WTC11 (cell line): ENCODE measurements around the gene EVA1C. TPM values are rescaled to one million over a fixed set of nuclear protein-coding genes. Genes with fewer than 3 reads are reported as not detected.

Experiments
- ATAC-seq: fragments of 200-7000 bp; cut with Tn5 transposase; 2 replicates; pipeline ENCODE4 v1.10.0; 2021; ENCODE audit warnings: mild to moderate bottlenecking, moderate library complexity
- CTCF ChIA-PET: fragments of 300-600 bp; sonication (Branson Sonifier 250); formaldehyde crosslinking; loops from one replicate; lab custom pipeline; 2021; ENCODE audit warnings: antibody characterized with exemption; lab: Charles Lee
- POLR2A ChIA-PET: fragments of 350-600 bp; sonication (Branson Sonifier 250); formaldehyde crosslinking; loops from one replicate; lab custom pipeline; 2021; ENCODE audit warnings: antibody characterized with exemption; lab: Charles Lee
- DNase-seq: peaks from one replicate; pipeline ENCODE4 v3.0.0; 2021; ENCODE audit warnings: low spot score
- H3K27ac Mint-ChIP-seq: 2 replicates; pipeline ENCODE4 v1.8.0; 2021; ENCODE audit warnings: mixed read lengths
- H3K27me3 Mint-ChIP-seq: 2 replicates; pipeline ENCODE4 v1.8.0; 2021; ENCODE audit warnings: low read depth, mild to moderate bottlenecking, moderate library complexity, mixed read lengths
- H3K36me3 Mint-ChIP-seq: 2 replicates; pipeline ENCODE4 v1.8.0; 2021; ENCODE audit warnings: mixed read lengths
- H3K4me1 Mint-ChIP-seq: 2 replicates; pipeline ENCODE4 v1.8.0; 2022; ENCODE audit warnings: mixed read lengths
- H3K4me3 Mint-ChIP-seq: 2 replicates; pipeline ENCODE4 v1.8.0; 2021; ENCODE audit warnings: mild to moderate bottlenecking, moderate library complexity, mixed read lengths
- H3K9me3 Mint-ChIP-seq: 2 replicates; pipeline ENCODE4 v1.8.0; 2021; ENCODE audit warnings: mixed read lengths
- ATF1 ChIP-seq: sonication (generic); formaldehyde crosslinking; IDR thresholded peaks from 2 replicates; pipeline ENCODE4 v1.8.1; 2023; ENCODE audit warnings: mild to moderate bottlenecking, moderate library complexity, missing genetic modification reagents
- CBFB ChIP-seq: sonication (generic); formaldehyde crosslinking; IDR thresholded peaks from 2 replicates; pipeline ENCODE4 v1.8.1; 2022; ENCODE audit warnings: mild to moderate bottlenecking, low read depth, missing genetic modification reagents
- CREB1 ChIP-seq: sonication (generic); formaldehyde crosslinking; IDR thresholded peaks from 2 replicates; pipeline ENCODE4 v1.8.0; 2023; ENCODE audit warnings: mild to moderate bottlenecking, missing genetic modification reagents
- ESRRA ChIP-seq: sonication (generic); formaldehyde crosslinking; IDR thresholded peaks from 2 replicates; pipeline ENCODE4 v1.8.1; 2022; ENCODE audit warnings: mild to moderate bottlenecking, missing genetic modification reagents, borderline replicate concordance
- FOXJ3 ChIP-seq: sonication (generic); formaldehyde crosslinking; IDR thresholded peaks from 2 replicates; pipeline ENCODE4 v1.9.0; 2021; ENCODE audit warnings: missing genetic modification reagents, mild to moderate bottlenecking, borderline replicate concordance
- GABPB1 ChIP-seq: sonication (generic); formaldehyde crosslinking; IDR thresholded peaks from 2 replicates; pipeline ENCODE4 v1.8.1; 2023; ENCODE audit warnings: mild to moderate bottlenecking, missing genetic modification reagents
- GRHL2 ChIP-seq: fragments of 250-450 bp; sonication (Bioruptor Pico); IDR thresholded peaks from 2 replicates; pipeline ENCODE4 v1.8.0; 2022; ENCODE audit warnings: mild to moderate bottlenecking, moderate library complexity; ENCODE audit not compliant: insufficient replicate concordance, severe bottlenecking
- NFATC4 ChIP-seq: fragments of 250-450 bp; sonication (Bioruptor Pico); IDR thresholded peaks from 2 replicates; pipeline ENCODE4 v1.9.0; 2021; ENCODE audit warnings: mild to moderate bottlenecking
- RORB ChIP-seq: fragments of 250-450 bp; sonication (Bioruptor Pico); IDR thresholded peaks from 2 replicates; pipeline ENCODE4 v1.9.0; 2021; ENCODE audit warnings: mild to moderate bottlenecking
- SP1 ChIP-seq: sonication (generic); formaldehyde crosslinking; conservative IDR thresholded peaks from 2 replicates; pipeline ENCODE4 v1.8.1; 2022; ENCODE audit warnings: missing genetic modification reagents
- ZNF232 ChIP-seq: sonication (generic); formaldehyde crosslinking; IDR thresholded peaks from 2 replicates; pipeline ENCODE4 v1.8.0; 2022; ENCODE audit warnings: mild to moderate bottlenecking, missing genetic modification reagents
- ZNF263 ChIP-seq: sonication (generic); formaldehyde crosslinking; IDR thresholded peaks from 2 replicates; pipeline ENCODE4 v1.8.1; 2022; ENCODE audit warnings: low read depth, mild to moderate bottlenecking, moderate library complexity, missing genetic modification reagents
- ZNF317 ChIP-seq: sonication (generic); formaldehyde crosslinking; IDR thresholded peaks from 2 replicates; pipeline ENCODE4 v1.8.1; 2023; ENCODE audit warnings: low read depth, mild to moderate bottlenecking, moderate library complexity, missing genetic modification reagents, borderline replicate concordance
- ZNF396 ChIP-seq: fragments of 250-450 bp; sonication (Bioruptor Pico); IDR thresholded peaks from 2 replicates; pipeline ENCODE4 v1.8.0; 2021; ENCODE audit warnings: mild to moderate bottlenecking, moderate library complexity, borderline replicate concordance
- total RNA-seq: library from RNA; stranded (reverse); gene quantifications from 3 replicates; pipeline ENCODE4 v1.2.3, GENCODE V29; 2021
- TF ChIP-seq, protein P1 (sequence below): sonication (generic); formaldehyde crosslinking; IDR thresholded peaks from 2 replicates; pipeline ENCODE4 v1.8.1; 2023; ENCODE audit warnings: mild to moderate bottlenecking, missing genetic modification reagents
- TF ChIP-seq, protein P2 (sequence below): sonication (generic); formaldehyde crosslinking; IDR thresholded peaks from 2 replicates; pipeline ENCODE4 v1.8.0; 2022; ENCODE audit warnings: mild to moderate bottlenecking, missing genetic modification reagents
- TF ChIP-seq, protein P3 (sequence below): fragments of 250-450 bp; sonication (Bioruptor Pico); IDR thresholded peaks from 2 replicates; pipeline ENCODE4 v1.9.0; 2021; ENCODE audit warnings: mild to moderate bottlenecking, borderline replicate concordance
- TF ChIP-seq, protein P4 (sequence below): sonication (generic); formaldehyde crosslinking; IDR thresholded peaks from 2 replicates; pipeline ENCODE4 v1.8.0; 2023; ENCODE audit warnings: missing genetic modification reagents, mild to moderate bottlenecking, borderline replicate concordance
- TF ChIP-seq, protein P5 (sequence below): sonication (generic); formaldehyde crosslinking; IDR thresholded peaks from 2 replicates; pipeline ENCODE4 v1.8.1; 2022; ENCODE audit warnings: mild to moderate bottlenecking, missing genetic modification reagents, moderate library complexity, borderline replicate concordance
- TF ChIP-seq, protein P6 (sequence below): sonication (generic); formaldehyde crosslinking; IDR thresholded peaks from 2 replicates; pipeline ENCODE4 v1.8.0; 2022; ENCODE audit warnings: missing genetic modification reagents

The EVA1C gene
- total RNA-seq, 1 experiment from 2014 or later = 3.1 TPM

DNA sequence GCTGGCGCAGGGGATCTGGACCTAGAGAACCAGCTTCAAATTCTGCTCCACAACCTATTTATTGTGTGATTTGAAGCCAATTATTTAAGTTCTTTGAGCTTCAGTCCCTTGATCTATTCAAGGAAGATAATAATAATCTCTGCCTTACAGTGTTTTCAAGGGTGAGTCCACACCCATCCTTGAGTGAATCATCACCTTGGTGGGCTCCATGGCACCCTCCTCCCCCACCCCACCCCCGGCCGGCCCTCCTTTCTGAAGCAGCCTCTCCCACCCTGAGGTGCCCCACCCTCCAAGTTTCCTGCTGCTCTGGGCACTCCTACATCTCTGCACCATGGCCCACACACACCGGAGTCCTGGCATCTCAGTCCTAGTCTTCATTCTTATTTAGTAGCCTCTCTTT, 134.5 kb downstream of the EVA1C start:
- Mint-ChIP-seq H3K4me1 (peaks cover 9% of the 10 kb centered on the region), H3K36me3 (no peaks in the 10 kb centered on the region), H3K27ac (no peak overlapping the region), H3K4me3 (no peak overlapping the region), H3K9me3 (no peaks in the 10 kb centered on the region), H3K27me3 (no peaks in the 10 kb centered on the region; the same call in 1 of the 2 replicates)
- DNase-seq = no peak
- no peak for ATAC-seq
- TF ChIP-seq ESRRA (CRISPR knock-in tag) = no peak
- TF ChIP-seq, protein P1, sequence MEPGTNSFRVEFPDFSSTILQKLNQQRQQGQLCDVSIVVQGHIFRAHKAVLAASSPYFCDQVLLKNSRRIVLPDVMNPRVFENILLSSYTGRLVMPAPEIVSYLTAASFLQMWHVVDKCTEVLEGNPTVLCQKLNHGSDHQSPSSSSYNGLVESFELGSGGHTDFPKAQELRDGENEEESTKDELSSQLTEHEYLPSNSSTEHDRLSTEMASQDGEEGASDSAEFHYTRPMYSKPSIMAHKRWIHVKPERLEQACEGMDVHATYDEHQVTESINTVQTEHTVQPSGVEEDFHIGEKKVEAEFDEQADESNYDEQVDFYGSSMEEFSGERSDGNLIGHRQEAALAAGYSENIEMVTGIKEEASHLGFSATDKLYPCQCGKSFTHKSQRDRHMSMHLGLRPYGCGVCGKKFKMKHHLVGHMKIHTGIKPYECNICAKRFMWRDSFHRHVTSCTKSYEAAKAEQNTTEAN = no peak
- TF ChIP-seq FOXJ3 = no peak
- TF ChIP-seq, protein P2, sequence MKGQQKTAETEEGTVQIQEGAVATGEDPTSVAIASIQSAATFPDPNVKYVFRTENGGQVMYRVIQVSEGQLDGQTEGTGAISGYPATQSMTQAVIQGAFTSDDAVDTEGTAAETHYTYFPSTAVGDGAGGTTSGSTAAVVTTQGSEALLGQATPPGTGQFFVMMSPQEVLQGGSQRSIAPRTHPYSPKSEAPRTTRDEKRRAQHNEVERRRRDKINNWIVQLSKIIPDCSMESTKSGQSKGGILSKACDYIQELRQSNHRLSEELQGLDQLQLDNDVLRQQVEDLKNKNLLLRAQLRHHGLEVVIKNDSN (CRISPR knock-in tag) = no peak
- TF ChIP-seq NFATC4 (CRISPR knock-in tag) = no peak
- no peak for TF ChIP-seq CBFB
- no peak for TF ChIP-seq ZNF396 (CRISPR knock-in tag)
- no peak for TF ChIP-seq CREB1
- ChIA-PET CTCF (interaction anchor here (1.2 kb wide), 1 partner anchor 144 kb away, joined by 5 read pairs; no protein-coding TSS in a partner anchor), POLR2A (no interaction called here)

DNA sequence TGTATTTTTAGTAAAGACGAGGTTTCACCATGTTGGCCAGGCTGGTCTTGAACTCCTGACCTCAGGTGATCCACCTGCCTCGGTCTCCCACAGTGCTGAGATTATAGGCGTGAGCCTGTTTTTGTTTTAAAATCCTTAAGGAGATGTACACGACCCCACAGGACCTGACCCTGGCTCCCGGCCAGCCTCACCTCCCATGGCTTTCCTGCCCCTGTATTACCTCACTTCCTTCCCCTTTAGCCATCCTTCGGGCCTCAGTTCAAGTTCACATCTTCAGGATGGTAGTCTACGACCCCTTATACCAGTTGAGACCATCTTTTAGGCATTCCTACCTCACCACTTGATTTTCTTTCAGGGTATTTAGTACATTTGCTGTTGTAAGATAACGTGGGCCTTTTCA, 136.5 kb downstream of the EVA1C start:
- no peak overlapping the region for H3K27ac Mint-ChIP-seq
- H3K9me3 Mint-ChIP-seq = no peaks in the 10 kb centered on the region
- no peak for ATAC-seq
- ChIA-PET POLR2A (no interaction called here), CTCF (no interaction called here)
- H3K4me3 Mint-ChIP-seq = no peak overlapping the region
- no peaks in the 10 kb centered on the region for H3K36me3 Mint-ChIP-seq
- peaks cover 9% of the 10 kb centered on the region for H3K4me1 Mint-ChIP-seq
- no peaks in the 10 kb centered on the region; the same call in 1 of the 2 replicates for H3K27me3 Mint-ChIP-seq
- no peak for DNase-seq
- TF ChIP-seq GRHL2 (CRISPR knock-in tag) = no peak
- TF ChIP-seq, protein P3, sequence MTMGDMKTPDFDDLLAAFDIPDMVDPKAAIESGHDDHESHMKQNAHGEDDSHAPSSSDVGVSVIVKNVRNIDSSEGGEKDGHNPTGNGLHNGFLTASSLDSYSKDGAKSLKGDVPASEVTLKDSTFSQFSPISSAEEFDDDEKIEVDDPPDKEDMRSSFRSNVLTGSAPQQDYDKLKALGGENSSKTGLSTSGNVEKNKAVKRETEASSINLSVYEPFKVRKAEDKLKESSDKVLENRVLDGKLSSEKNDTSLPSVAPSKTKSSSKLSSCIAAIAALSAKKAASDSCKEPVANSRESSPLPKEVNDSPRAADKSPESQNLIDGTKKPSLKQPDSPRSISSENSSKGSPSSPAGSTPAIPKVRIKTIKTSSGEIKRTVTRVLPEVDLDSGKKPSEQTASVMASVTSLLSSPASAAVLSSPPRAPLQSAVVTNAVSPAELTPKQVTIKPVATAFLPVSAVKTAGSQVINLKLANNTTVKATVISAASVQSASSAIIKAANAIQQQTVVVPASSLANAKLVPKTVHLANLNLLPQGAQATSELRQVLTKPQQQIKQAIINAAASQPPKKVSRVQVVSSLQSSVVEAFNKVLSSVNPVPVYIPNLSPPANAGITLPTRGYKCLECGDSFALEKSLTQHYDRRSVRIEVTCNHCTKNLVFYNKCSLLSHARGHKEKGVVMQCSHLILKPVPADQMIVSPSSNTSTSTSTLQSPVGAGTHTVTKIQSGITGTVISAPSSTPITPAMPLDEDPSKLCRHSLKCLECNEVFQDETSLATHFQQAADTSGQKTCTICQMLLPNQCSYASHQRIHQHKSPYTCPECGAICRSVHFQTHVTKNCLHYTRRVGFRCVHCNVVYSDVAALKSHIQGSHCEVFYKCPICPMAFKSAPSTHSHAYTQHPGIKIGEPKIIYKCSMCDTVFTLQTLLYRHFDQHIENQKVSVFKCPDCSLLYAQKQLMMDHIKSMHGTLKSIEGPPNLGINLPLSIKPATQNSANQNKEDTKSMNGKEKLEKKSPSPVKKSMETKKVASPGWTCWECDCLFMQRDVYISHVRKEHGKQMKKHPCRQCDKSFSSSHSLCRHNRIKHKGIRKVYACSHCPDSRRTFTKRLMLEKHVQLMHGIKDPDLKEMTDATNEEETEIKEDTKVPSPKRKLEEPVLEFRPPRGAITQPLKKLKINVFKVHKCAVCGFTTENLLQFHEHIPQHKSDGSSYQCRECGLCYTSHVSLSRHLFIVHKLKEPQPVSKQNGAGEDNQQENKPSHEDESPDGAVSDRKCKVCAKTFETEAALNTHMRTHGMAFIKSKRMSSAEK = no peak
- TF ChIP-seq ZNF317 (CRISPR knock-in tag) = no peak
- no peak for TF ChIP-seq ATF1 (CRISPR knock-in tag)
- TF ChIP-seq, protein P4, sequence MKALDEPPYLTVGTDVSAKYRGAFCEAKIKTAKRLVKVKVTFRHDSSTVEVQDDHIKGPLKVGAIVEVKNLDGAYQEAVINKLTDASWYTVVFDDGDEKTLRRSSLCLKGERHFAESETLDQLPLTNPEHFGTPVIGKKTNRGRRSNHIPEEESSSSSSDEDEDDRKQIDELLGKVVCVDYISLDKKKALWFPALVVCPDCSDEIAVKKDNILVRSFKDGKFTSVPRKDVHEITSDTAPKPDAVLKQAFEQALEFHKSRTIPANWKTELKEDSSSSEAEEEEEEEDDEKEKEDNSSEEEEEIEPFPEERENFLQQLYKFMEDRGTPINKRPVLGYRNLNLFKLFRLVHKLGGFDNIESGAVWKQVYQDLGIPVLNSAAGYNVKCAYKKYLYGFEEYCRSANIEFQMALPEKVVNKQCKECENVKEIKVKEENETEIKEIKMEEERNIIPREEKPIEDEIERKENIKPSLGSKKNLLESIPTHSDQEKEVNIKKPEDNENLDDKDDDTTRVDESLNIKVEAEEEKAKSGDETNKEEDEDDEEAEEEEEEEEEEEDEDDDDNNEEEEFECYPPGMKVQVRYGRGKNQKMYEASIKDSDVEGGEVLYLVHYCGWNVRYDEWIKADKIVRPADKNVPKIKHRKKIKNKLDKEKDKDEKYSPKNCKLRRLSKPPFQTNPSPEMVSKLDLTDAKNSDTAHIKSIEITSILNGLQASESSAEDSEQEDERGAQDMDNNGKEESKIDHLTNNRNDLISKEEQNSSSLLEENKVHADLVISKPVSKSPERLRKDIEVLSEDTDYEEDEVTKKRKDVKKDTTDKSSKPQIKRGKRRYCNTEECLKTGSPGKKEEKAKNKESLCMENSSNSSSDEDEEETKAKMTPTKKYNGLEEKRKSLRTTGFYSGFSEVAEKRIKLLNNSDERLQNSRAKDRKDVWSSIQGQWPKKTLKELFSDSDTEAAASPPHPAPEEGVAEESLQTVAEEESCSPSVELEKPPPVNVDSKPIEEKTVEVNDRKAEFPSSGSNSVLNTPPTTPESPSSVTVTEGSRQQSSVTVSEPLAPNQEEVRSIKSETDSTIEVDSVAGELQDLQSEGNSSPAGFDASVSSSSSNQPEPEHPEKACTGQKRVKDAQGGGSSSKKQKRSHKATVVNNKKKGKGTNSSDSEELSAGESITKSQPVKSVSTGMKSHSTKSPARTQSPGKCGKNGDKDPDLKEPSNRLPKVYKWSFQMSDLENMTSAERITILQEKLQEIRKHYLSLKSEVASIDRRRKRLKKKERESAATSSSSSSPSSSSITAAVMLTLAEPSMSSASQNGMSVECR (CRISPR knock-in tag) = no peak
- no peak for TF ChIP-seq ZNF232 (CRISPR knock-in tag)
- TF ChIP-seq GABPB1 = no peak
- TF ChIP-seq RORB (CRISPR knock-in tag) = no peak
- TF ChIP-seq, protein P5, sequence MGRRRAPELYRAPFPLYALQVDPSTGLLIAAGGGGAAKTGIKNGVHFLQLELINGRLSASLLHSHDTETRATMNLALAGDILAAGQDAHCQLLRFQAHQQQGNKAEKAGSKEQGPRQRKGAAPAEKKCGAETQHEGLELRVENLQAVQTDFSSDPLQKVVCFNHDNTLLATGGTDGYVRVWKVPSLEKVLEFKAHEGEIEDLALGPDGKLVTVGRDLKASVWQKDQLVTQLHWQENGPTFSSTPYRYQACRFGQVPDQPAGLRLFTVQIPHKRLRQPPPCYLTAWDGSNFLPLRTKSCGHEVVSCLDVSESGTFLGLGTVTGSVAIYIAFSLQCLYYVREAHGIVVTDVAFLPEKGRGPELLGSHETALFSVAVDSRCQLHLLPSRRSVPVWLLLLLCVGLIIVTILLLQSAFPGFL (CRISPR knock-in tag) = no peak
- TF ChIP-seq SP1 (CRISPR knock-in tag) = no peak
- TF ChIP-seq, protein P6, sequence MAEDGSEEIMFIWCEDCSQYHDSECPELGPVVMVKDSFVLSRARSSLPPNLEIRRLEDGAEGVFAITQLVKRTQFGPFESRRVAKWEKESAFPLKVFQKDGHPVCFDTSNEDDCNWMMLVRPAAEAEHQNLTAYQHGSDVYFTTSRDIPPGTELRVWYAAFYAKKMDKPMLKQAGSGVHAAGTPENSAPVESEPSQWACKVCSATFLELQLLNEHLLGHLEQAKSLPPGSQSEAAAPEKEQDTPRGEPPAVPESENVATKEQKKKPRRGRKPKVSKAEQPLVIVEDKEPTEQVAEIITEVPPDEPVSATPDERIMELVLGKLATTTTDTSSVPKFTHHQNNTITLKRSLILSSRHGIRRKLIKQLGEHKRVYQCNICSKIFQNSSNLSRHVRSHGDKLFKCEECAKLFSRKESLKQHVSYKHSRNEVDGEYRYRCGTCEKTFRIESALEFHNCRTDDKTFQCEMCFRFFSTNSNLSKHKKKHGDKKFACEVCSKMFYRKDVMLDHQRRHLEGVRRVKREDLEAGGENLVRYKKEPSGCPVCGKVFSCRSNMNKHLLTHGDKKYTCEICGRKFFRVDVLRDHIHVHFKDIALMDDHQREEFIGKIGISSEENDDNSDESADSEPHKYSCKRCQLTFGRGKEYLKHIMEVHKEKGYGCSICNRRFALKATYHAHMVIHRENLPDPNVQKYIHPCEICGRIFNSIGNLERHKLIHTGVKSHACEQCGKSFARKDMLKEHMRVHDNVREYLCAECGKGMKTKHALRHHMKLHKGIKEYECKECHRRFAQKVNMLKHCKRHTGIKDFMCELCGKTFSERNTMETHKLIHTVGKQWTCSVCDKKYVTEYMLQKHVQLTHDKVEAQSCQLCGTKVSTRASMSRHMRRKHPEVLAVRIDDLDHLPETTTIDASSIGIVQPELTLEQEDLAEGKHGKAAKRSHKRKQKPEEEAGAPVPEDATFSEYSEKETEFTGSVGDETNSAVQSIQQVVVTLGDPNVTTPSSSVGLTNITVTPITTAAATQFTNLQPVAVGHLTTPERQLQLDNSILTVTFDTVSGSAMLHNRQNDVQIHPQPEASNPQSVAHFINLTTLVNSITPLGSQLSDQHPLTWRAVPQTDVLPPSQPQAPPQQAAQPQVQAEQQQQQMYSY = no peak
- TF ChIP-seq ZNF263 (CRISPR knock-in tag) = no peak
